Measurements from ENCODE around the gene NYAP2.

- TF ChIP-seq POLR2A (IDR thresholded peaks at IDR 0.05) (no peak), CTCF (IDR thresholded peaks at IDR 0.05) (no peak)
Observed at GRCh38 chr2:225697936-225698335, 298.4 kb downstream of the NYAP2 start.

All from Peyer's patch (tissue), 4 donors.